GM10248 (cell line): ENCODE results near the gene CFAP57.

Experiments
- CTCF ChIA-PET: fragments of 300-600 bp; sonication (Branson Sonifier 250); formaldehyde crosslinking; extraction: SDS; loops from one replicate; lab custom pipeline; 2021; ENCODE audit warnings: antibody characterized with exemption; lab: Yijun Ruan, JAX
- POLR2A ChIA-PET: fragments of 350-650 bp; sonication (Branson Sonifier 250); formaldehyde crosslinking; extraction: SDS; loops from one replicate; lab custom pipeline; 2020; ENCODE audit warnings: antibody characterized with exemption; lab: Yijun Ruan, JAX
- DNase-seq: peaks from one replicate; pipeline ENCODE4 v3.0.0; 2012; ENCODE audit errors: extremely low spot score
- TF ChIP-seq, protein P1 (sequence below): IDR thresholded peaks from 2 replicates; pipeline ENCODE4 v1.5.1; 2012; ENCODE audit warnings: mild to moderate bottlenecking, low read depth; ENCODE audit errors: extremely low read depth, missing control alignments, control extremely low read depth

The CFAP57 gene

DNA sequence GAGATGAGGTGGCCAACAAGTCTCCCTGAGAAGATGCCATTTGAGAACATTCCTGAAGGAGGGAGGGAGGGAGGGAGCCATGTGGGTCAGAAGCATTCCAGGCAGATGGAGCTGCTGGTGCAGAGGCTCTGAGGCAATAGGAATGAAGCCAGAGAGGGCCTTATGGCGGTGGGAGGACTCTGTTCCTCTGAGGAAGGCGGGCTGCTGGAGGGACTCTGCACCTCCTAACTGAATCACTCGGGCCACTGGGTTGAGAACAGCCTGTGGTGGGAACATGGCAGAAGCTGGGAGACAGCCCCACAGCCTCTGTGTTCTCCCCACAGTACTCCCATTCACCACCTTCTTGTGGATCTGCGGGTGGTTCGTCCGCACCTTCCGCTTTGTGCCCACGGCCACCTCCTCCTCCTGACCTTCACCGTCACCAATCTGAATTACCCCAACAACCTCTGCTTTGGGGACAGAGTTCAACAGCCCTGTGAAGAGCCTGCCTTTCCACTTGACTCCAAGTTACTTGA, 95.2 kb downstream of the CFAP57 start:
- ChIA-PET POLR2A (no interaction called here), CTCF (interaction anchor here (1.7 kb wide), 1 partner anchor 13 kb away, joined by 3 read pairs; no protein-coding TSS in a partner anchor)
- TF ChIP-seq, protein P1, sequence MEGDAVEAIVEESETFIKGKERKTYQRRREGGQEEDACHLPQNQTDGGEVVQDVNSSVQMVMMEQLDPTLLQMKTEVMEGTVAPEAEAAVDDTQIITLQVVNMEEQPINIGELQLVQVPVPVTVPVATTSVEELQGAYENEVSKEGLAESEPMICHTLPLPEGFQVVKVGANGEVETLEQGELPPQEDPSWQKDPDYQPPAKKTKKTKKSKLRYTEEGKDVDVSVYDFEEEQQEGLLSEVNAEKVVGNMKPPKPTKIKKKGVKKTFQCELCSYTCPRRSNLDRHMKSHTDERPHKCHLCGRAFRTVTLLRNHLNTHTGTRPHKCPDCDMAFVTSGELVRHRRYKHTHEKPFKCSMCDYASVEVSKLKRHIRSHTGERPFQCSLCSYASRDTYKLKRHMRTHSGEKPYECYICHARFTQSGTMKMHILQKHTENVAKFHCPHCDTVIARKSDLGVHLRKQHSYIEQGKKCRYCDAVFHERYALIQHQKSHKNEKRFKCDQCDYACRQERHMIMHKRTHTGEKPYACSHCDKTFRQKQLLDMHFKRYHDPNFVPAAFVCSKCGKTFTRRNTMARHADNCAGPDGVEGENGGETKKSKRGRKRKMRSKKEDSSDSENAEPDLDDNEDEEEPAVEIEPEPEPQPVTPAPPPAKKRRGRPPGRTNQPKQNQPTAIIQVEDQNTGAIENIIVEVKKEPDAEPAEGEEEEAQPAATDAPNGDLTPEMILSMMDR, result no peak
- DNase-seq, result no peak

DNA sequence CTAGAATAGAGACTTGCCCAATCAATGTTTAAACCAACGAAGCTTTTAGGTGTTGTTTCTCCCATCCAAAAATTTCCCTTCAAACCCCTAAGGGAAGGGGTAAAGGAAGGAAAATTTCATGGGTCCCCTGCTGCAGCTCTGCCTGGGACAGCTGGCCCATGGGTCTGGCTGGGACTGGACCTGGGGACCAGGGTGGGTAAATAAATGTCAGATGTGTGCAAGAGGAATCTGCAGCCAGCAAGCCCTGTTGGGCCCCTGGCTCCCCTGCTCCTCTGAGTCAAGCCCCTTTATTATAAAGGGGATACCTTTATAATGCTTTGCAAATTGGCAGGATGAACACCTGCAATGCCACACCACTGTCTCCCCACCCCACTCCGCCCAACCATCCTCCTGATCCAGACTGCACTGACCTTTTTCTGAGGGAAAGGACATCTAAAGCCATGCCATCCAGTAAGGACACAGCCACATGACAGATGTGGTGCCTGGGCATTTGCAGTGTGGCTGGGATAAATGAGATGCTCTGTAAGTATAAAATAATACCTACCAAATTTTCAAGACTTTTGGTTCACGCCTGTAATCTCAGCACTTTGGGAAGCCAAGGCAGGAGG, 95.8 kb downstream of the CFAP57 start:
- POLR2A ChIA-PET, result no interaction called here
- TF ChIP-seq, protein P1, result no peak
- DNase-seq, result no peak
- CTCF ChIA-PET, result interaction anchor here (1.7 kb wide), 1 partner anchor 12 kb away, joined by 3 read pairs; no protein-coding TSS in a partner anchor

DNA sequence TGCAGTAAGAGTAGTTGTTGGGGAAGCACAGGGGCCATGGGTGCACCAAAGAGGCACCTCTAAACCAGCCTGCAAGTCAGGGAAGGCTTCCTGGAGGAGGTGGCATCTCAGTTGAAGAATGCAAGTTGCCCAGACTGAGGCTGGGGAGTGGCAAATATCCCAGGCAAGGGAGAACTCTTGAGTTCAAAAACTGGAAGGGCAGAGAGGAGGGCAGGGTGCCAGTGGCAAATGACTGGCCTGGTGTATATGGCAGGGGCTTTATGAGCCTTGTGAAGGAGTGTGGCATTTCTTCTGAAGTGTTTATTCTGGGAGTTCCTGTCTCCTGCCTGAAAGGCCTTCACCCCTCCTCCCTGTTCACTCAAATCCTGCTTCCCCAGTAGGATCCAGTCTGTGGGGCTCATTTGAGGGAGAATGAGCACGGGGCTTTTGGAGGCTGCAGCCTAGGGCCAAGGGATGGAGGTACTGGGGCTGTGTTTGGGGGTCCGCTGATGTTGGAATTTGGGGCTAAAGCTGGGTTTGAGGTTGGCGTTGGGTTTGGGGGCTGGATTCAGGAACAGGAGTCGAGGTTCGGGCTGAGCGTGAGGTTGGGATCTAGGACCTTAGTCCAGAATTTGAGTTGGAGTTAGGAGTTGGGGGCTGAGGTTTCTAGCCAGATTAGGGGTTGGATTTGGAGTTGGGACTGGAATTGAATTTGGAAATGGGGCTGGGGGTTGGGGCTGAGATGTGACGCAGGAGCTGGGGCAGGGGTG, 97.7 kb downstream of the CFAP57 start, which contains the start of gene TMEM125:
TMEM125 (plus strand) TSS at position 357 of the 749 bp plus-strand sequence. CDS start 2,740 bp downstream, outside the sequence.
- peak; percentile 15 for DNase-seq
- CTCF ChIA-PET, result no interaction called here
- TF ChIP-seq, protein P1, result no peak
- POLR2A ChIA-PET, result no interaction called here

DNA sequence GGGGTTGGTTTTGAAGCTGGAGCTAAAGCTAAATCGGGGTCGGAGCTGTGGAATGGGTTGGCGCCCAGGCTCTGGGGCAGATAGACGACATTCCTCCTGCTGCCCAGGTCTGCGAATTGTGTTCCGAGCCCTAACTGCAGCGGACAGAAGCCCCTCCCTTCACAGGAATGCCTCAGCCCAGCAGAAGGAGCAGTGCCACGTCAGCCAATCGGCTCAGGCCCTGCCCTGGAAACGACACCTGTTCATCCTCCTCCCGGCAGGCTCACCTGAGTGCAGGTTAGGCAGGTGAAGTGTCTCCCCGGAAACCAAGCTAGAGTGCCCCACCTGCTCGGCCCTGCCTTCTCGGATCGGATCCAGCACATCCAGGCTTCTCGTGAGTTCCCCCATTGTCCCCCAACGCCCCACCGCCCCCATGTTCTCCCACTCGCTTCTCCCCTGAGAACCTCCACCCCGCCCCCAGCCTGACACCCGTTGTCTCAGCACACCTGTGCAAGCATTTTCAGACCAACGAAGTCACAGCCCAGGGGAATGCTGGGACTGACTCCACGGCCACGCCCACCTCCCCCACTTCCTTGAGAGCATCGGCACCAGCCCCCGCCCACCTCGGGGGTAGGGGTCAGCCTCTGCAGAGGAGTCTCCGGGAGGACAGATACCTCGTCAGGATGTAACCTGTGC, 98.4 kb downstream of the CFAP57 start:
- TF ChIP-seq, protein P1, result no peak
- DNase-seq, result peak; percentile 35
- CTCF ChIA-PET, result no interaction called here
- POLR2A ChIA-PET, result no interaction called here

DNA sequence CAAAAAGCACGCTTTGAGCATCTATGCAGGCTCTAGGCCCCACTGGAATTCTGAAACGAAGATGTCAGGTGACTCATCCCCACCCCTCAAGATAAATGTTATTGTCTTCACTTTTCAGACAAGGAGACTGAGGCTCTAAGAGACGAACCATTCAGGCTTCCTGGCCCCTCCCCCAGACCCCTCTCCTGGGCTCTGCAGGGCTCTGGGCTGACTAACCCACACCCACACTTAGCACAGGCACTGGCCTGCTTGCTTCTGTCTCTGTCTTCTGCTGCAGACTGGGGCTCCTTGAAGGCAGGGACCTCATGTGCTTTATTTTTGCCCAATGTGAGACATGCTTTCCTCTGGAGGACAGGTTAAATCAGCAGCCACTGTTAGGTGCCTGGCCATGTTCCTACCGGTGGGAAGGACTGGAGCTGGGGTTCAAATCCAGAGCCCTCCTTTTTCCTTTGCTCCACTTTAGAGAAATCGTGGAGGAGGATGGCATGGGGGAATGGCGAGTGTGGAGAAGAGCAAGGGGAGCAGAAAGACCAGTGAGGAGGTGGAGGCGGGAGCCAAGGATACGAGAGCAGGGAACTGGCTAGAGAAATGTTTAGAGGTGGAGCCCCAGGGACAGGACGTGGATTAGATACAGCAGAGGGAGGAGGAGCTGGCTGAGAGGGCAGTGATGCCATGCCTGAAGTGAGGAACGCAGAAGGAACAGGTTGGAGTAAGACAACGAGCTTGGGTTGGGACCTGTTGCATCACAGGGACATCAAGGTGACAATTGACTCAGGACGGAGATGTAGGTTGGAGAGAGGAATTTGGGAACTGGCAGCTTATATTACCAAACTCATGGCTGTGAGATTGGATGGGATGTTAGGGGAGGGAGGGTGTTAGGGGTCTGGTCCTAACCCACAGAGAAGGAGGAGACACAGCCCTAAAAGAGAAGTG, 99.3 kb downstream of the CFAP57 start:
- TF ChIP-seq, protein P1, result no peak
- CTCF ChIA-PET, result no interaction called here
- peak; percentile 15 for DNase-seq
- POLR2A ChIA-PET, result no interaction called here
